Measurements from ENCODE around the gene ZSWIM9. TPM values are rescaled to one million over a fixed set of nuclear protein-coding genes. Genes with fewer than 3 reads are reported as not detected.

Gene ZSWIM9
- total RNA-seq, 3 donors from 2014 or later, result 2.9 to 3.9 (median 2.9) TPM

GRCh38 chr19:48171710-48172109 is 1.2 kb downstream of the ZSWIM9 start:
- Histone ChIP-seq H3K9me3 (no peaks in the 10 kb centered on the region), H3K4me3 (no peak overlapping the region), H3K27ac (no peak overlapping the region), H3K27me3 (no peaks in the 10 kb centered on the region), H3K4me1 (peaks cover 0 to 6% of the 10 kb centered on the region in 2 donors), H3K36me3 (no peaks in the 10 kb centered on the region)
- no peak for DNase-seq (ENCODE audit: low spot score in 2 of 2)
- intact Hi-C loops (cut with DNase I; ENCODE audit: low total_unique reads), result no loop called here
- TF ChIP-seq POLR2A (IDR thresholded peaks at IDR 0.05) (no peak), POLR2AphosphoS5 (IDR thresholded peaks at IDR 0.05) (no peak), CTCF (IDR thresholded peaks at IDR 0.05) (no peak)

GRCh38 chr19:48174445-48175030 is 4.1 kb downstream of the ZSWIM9 start:
- TF ChIP-seq CTCF (IDR thresholded peaks at IDR 0.05) (no peak), POLR2A (IDR thresholded peaks at IDR 0.05) (no peak), POLR2AphosphoS5 (IDR thresholded peaks at IDR 0.05) (no peak)
- DNase-seq (ENCODE audit: low spot score in 2 of 2), result no peak
- Histone ChIP-seq H3K9me3 (no peaks in the 10 kb centered on the region), H3K27me3 (no peaks in the 10 kb centered on the region), H3K27ac (no peak overlapping the region), H3K4me3 (no peak overlapping the region), H3K4me1 (peaks cover 0 to 6% of the 10 kb centered on the region in 2 donors), H3K36me3 (no peaks in the 10 kb centered on the region)
- intact Hi-C loops (cut with DNase I; ENCODE audit: low total_unique reads), result no loop called here

GRCh38 chr19:48175578-48175977 is 5.1 kb downstream of the ZSWIM9 start:
- TF ChIP-seq POLR2AphosphoS5 (IDR thresholded peaks at IDR 0.05) (no peak), CTCF (IDR thresholded peaks at IDR 0.05) (no peak), POLR2A (IDR thresholded peaks at IDR 0.05) (no peak)
- Histone ChIP-seq H3K4me1 (peaks cover 0 to 6% of the 10 kb centered on the region in 2 donors), H3K36me3 (no peaks in the 10 kb centered on the region), H3K9me3 (no peaks in the 10 kb centered on the region), H3K27ac (no peak overlapping the region), H3K27me3 (no peaks in the 10 kb centered on the region), H3K4me3 (no peak overlapping the region)
- intact Hi-C loops (cut with DNase I; ENCODE audit: low total_unique reads), result no loop called here
- DNase-seq (ENCODE audit: low spot score in 2 of 2), result no peak

- Histone ChIP-seq H3K4me3 (no peak overlapping the region), H3K9me3 (peaks cover 0 to 6% of the 10 kb centered on the region in 2 donors), H3K4me1 (peaks cover 0 to 3% of the 10 kb centered on the region in 2 donors), H3K36me3 (no peaks in the 10 kb centered on the region), H3K27me3 (no peaks in the 10 kb centered on the region), H3K27ac (no peak overlapping the region)
- intact Hi-C loops (cut with DNase I; ENCODE audit: low total_unique reads), result no loop called here
- DNase-seq (ENCODE audit: low spot score in 2 of 2), result no peak
- TF ChIP-seq POLR2A (IDR thresholded peaks at IDR 0.05) (no peak), CTCF (IDR thresholded peaks at IDR 0.05) (no peak), POLR2AphosphoS5 (IDR thresholded peaks at IDR 0.05) (no peak)
Observed at GRCh38 chr19:48176226-48176625, 5.7 kb downstream of the ZSWIM9 start.

GRCh38 chr19:48181505-48181904 is 11.0 kb downstream of the ZSWIM9 start:
- Histone ChIP-seq H3K4me1 (no peaks in the 10 kb centered on the region), H3K9me3 (peaks cover 4 to 13% of the 10 kb centered on the region in 2 donors), H3K4me3 (no peak overlapping the region), H3K36me3 (no peaks in the 10 kb centered on the region), H3K27ac (no peak overlapping the region), H3K27me3 (no peaks in the 10 kb centered on the region)
- TF ChIP-seq POLR2A (IDR thresholded peaks at IDR 0.05), result no peak
- no peak for TF ChIP-seq POLR2AphosphoS5 (IDR thresholded peaks at IDR 0.05)
- no peak for TF ChIP-seq CTCF (IDR thresholded peaks at IDR 0.05)
- DNase-seq (ENCODE audit: low spot score in 2 of 2), result no peak
- intact Hi-C loops (cut with DNase I; ENCODE audit: low total_unique reads), result no loop called here

Measured in breast epithelium (tissue), 4 donors.